ENCODE data around the gene ATG14.

The ATG14 gene

DNA sequence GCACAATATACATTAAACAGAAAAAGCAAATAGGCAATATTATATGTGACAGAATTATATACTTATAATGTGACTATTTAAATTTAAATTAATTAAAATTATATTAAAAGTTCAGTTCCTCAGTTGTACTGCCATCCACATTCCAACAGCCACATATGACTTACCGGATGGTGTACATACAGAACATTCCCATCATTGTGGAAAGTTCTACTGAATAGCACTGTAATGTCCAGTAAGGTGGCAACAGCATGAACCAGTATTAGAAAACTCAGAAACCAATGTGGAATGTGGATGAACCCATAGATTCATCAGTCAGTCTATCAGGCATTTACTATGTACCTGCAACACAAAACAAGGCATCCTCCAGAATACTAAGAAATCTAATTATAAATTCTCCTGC, 12.4 kb downstream of the ATG14 start:
- ChIA-PET POLR2A (no interaction called here), CTCF (no interaction called here)
- no peak overlapping the region for H3K27ac ChIP-seq (ENCODE audit: extremely low read depth, low read depth, low read length)
- no peak for TF ChIP-seq ZNF221 (tag by site-specific recombination; IDR thresholded peaks at IDR 0.05; ENCODE audit: borderline replicate concordance)
- H3K4me3 ChIP-seq (ENCODE audit: low read depth, low read length) = no peak overlapping the region
- H3K4me1 ChIP-seq (ENCODE audit: control insufficient read depth, insufficient read depth, low read length) = peaks cover 5% of the 10 kb centered on the region; the same call in 1 of the 2 replicates
- no peaks in the 10 kb centered on the region for H3K9me3 ChIP-seq (ENCODE audit: control insufficient read depth, insufficient read depth, low read depth, low read length)
- H3K36me3 ChIP-seq (ENCODE audit: control insufficient read depth in 2 of 2, insufficient read depth in 1 of 2, low read length in 2 of 2) = peaks cover 0 to 6% of the 10 kb centered on the region in 2 experiments; a peak in 1 of 3 replicates

DNA sequence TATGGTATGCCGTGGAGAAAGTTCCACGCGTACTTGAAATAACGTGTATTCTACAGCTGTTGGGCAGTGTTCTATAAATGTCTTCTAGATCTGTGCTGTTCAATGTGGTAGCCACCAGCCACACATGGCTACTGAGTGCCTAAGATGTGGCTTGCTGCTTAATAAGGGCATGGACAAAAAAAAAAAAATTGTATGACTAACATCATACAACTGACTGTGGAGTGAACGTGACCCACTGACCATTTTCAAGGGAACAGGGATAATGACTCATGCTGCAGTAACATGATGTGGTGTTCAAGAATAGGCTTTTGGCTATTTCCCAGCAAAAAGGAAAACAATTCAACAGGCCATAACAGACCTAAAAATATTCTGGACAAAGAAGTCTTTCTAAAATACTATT, 13.0 kb downstream of the ATG14 start:
- Histone ChIP-seq H3K4me3 (ENCODE audit: low read depth, low read length) (no peak overlapping the region), H3K4me1 (ENCODE audit: control insufficient read depth, insufficient read depth, low read length) (peaks cover 5% of the 10 kb centered on the region; the same call in 1 of the 2 replicates), H3K9me3 (ENCODE audit: control insufficient read depth, insufficient read depth, low read depth, low read length) (no peaks in the 10 kb centered on the region), H3K27ac (ENCODE audit: extremely low read depth, low read depth, low read length) (no peak overlapping the region), H3K36me3 (ENCODE audit: control insufficient read depth in 2 of 2, insufficient read depth in 1 of 2, low read length in 2 of 2) (peaks cover 0 to 6% of the 10 kb centered on the region in 2 experiments; a peak in 2 of 3 replicates)
- TF ChIP-seq ZNF768 (tag by site-specific recombination; IDR thresholded peaks at IDR 0.05) (no peak), ZNF670 (tag by site-specific recombination; IDR thresholded peaks at IDR 0.05; ENCODE audit: low read depth) (no peak), ZNF629 (tag by site-specific recombination; IDR thresholded peaks at IDR 0.05) (peak; percentile 49), ZNF600 (tag by site-specific recombination; IDR thresholded peaks at IDR 0.05) (no peak), ZFP37 (tag by site-specific recombination; IDR thresholded peaks at IDR 0.05) (no peak), ZNF701 (tag by site-specific recombination; IDR thresholded peaks at IDR 0.05) (no peak)
- TF ChIP-seq, protein P1, sequence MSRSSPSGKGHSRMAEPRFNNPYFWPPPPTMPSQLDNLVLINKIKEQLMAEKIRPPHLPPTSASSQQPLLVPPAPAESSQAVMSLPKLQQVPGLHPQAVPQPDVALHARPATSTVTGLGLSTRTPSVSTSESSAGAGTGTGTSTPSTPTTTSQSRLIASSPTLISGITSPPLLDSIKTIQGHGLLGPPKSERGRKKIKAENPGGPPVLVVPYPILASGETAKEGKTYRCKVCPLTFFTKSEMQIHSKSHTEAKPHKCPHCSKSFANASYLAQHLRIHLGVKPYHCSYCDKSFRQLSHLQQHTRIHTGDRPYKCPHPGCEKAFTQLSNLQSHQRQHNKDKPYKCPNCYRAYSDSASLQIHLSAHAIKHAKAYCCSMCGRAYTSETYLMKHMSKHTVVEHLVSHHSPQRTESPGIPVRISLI (tag by site-specific recombination; IDR thresholded peaks at IDR 0.05) = peak; percentile 73
- TF ChIP-seq, protein P2, sequence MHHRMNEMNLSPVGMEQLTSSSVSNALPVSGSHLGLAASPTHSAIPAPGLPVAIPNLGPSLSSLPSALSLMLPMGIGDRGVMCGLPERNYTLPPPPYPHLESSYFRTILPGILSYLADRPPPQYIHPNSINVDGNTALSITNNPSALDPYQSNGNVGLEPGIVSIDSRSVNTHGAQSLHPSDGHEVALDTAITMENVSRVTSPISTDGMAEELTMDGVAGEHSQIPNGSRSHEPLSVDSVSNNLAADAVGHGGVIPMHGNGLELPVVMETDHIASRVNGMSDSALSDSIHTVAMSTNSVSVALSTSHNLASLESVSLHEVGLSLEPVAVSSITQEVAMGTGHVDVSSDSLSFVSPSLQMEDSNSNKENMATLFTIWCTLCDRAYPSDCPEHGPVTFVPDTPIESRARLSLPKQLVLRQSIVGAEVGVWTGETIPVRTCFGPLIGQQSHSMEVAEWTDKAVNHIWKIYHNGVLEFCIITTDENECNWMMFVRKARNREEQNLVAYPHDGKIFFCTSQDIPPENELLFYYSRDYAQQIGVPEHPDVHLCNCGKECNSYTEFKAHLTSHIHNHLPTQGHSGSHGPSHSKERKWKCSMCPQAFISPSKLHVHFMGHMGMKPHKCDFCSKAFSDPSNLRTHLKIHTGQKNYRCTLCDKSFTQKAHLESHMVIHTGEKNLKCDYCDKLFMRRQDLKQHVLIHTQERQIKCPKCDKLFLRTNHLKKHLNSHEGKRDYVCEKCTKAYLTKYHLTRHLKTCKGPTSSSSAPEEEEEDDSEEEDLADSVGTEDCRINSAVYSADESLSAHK (tag by site-specific recombination; IDR thresholded peaks at IDR 0.05) = no peak
- TF ChIP-seq, protein P3, sequence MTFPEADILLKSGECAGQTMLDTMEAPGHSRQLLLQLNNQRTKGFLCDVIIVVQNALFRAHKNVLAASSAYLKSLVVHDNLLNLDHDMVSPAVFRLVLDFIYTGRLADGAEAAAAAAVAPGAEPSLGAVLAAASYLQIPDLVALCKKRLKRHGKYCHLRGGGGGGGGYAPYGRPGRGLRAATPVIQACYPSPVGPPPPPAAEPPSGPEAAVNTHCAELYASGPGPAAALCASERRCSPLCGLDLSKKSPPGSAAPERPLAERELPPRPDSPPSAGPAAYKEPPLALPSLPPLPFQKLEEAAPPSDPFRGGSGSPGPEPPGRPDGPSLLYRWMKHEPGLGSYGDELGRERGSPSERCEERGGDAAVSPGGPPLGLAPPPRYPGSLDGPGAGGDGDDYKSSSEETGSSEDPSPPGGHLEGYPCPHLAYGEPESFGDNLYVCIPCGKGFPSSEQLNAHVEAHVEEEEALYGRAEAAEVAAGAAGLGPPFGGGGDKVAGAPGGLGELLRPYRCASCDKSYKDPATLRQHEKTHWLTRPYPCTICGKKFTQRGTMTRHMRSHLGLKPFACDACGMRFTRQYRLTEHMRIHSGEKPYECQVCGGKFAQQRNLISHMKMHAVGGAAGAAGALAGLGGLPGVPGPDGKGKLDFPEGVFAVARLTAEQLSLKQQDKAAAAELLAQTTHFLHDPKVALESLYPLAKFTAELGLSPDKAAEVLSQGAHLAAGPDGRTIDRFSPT (tag by site-specific recombination; IDR thresholded peaks at IDR 0.05) = peak; percentile 38; the same call in 1 of the 2 replicates
- TF ChIP-seq, protein P4, sequence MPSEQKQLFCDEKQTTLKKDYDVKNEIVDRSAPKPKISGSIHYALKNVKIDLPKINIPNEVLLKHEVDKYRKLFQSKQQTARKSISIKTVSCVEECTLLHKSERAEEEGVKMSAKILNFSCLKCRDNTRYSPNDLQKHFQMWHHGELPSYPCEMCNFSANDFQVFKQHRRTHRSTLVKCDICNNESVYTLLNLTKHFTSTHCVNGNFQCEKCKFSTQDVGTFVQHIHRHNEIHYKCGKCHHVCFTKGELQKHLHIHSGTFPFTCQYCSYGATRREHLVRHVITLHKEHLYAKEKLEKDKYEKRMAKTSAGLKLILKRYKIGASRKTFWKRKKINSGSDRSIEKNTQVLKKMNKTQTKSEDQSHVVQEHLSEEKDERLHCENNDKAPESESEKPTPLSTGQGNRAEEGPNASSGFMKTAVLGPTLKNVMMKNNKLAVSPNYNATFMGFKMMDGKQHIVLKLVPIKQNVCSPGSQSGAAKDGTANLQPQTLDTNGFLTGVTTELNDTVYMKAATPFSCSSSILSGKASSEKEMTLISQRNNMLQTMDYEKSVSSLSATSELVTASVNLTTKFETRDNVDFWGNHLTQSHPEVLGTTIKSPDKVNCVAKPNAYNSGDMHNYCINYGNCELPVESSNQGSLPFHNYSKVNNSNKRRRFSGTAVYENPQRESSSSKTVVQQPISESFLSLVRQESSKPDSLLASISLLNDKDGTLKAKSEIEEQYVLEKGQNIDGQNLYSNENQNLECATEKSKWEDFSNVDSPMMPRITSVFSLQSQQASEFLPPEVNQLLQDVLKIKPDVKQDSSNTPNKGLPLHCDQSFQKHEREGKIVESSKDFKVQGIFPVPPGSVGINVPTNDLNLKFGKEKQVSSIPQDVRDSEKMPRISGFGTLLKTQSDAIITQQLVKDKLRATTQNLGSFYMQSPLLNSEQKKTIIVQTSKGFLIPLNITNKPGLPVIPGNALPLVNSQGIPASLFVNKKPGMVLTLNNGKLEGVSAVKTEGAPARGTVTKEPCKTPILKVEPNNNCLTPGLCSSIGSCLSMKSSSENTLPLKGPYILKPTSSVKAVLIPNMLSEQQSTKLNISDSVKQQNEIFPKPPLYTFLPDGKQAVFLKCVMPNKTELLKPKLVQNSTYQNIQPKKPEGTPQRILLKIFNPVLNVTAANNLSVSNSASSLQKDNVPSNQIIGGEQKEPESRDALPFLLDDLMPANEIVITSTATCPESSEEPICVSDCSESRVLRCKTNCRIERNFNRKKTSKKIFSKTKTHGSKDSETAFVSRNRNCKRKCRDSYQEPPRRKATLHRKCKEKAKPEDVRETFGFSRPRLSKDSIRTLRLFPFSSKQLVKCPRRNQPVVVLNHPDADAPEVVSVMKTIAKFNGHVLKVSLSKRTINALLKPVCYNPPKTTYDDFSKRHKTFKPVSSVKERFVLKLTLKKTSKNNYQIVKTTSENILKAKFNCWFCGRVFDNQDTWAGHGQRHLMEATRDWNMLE (tag by site-specific recombination; conservative IDR thresholded peaks at IDR 0.05; ENCODE audit: low read depth) = no peak
- ChIA-PET POLR2A (no interaction called here), CTCF (no interaction called here)
